Parathyroid adenoma (tissue), 2 donors: ENCODE measurements around the gene PANK2.
"Not testable (repeated sequence)": the region's sequence is repeated elsewhere in the genome, so short reads cannot be mapped to it uniquely, and the experiment has no call there.

Experiments
- H2AFZ ChIP-seq: fragments of 300-600 bp; sonication (generic); one replicate; pipeline ENCODE4 v1.7.0; 2017; ENCODE audit warnings: antibody characterized with exemption, mild to moderate bottlenecking
- H3K27ac ChIP-seq: fragments of 300-600 bp; sonication (generic); one replicate; pipeline ENCODE4 v1.7.0; 2017
- H3K27me3 ChIP-seq: fragments of 300-600 bp; sonication (generic); one replicate; pipeline ENCODE4 v1.7.0; 2017; ENCODE audit warnings: low read length; ENCODE audit not compliant: control insufficient read depth, insufficient read depth
- H3K36me3 ChIP-seq: fragments of 300-600 bp; sonication (generic); one replicate; pipeline ENCODE4 v1.7.0; 2017; ENCODE audit warnings: low read length; ENCODE audit not compliant: control insufficient read depth, insufficient read depth
- H3K4me1 ChIP-seq: fragments of 300-600 bp; sonication (generic); one replicate; pipeline ENCODE4 v1.7.0; 2017; ENCODE audit warnings: control low read depth
- H3K4me2 ChIP-seq: fragments of 300-600 bp; sonication (generic); one replicate; pipeline ENCODE4 v1.7.0; 2017; ENCODE audit warnings: low read length
- H3K4me3 ChIP-seq: fragments of 300-600 bp; sonication (generic); one replicate; pipeline ENCODE4 v1.7.0; 2017; ENCODE audit warnings: low read depth, low read length
- H3K79me2 ChIP-seq: fragments of 300-600 bp; sonication (generic); one replicate; pipeline ENCODE4 v1.7.0; 2017; ENCODE audit warnings: control low read depth
- H3K9ac ChIP-seq: fragments of 300-600 bp; sonication (generic); one replicate; pipeline ENCODE4 v1.7.0; 2017; ENCODE audit warnings: mild to moderate bottlenecking
- H3K9me3 ChIP-seq: fragments of 300-600 bp; sonication (generic); one replicate; pipeline ENCODE4 v1.7.0; 2017; ENCODE audit warnings: low read length; ENCODE audit not compliant: control insufficient read depth
- CTCF ChIP-seq: fragments of 300-600 bp; sonication (generic); IDR thresholded peaks from one replicate; pipeline ENCODE4 v1.7.0; 2017; ENCODE audit warnings: antibody characterized with exemption, mild to moderate bottlenecking
- donor health status: primary hyperparathyroidism.

The PANK2 gene

GRCh38 chr20:3902446-3902845, 13.3 kb downstream of the PANK2 start:
- Histone ChIP-seq H2AFZ (no peak overlapping the region), H3K4me1 (peaks cover 11% of the 10 kb centered on the region), H3K27me3 (no peaks in the 10 kb centered on the region), H3K4me3 (no peak overlapping the region), H3K79me2 (peaks cover 56% of the 10 kb centered on the region), H3K9me3 (no peaks in the 10 kb centered on the region), H3K27ac (no peak overlapping the region), H3K9ac (no peak overlapping the region), H3K36me3 (no peaks in the 10 kb centered on the region), H3K4me2 (no peak overlapping the region)
- TF ChIP-seq CTCF, result no peak

- no peaks in the 10 kb centered on the region for H3K36me3 ChIP-seq
These were observed 15.0 kb downstream of the PANK2 start for GRCh38 chr20:3904224-3904623.

GRCh38 chr20:3904857-3905256, 15.7 kb downstream of the PANK2 start:
- Histone ChIP-seq H3K27ac (no peak overlapping the region), H3K4me1 (peaks cover 11% of the 10 kb centered on the region)
- no peak for TF ChIP-seq CTCF

More at GRCh38 chr20:3904224-3904623, 15.0 kb downstream of the PANK2 start:
- Histone ChIP-seq H3K4me1 (peaks cover 11% of the 10 kb centered on the region), H3K27me3 (no peaks in the 10 kb centered on the region), H3K79me2 (peaks cover 45% of the 10 kb centered on the region), H3K27ac (no peak overlapping the region), H3K4me3 (no peak overlapping the region), H3K9ac (no peak overlapping the region), H3K4me2 (no peak overlapping the region), H2AFZ (no peak overlapping the region), H3K9me3 (no peaks in the 10 kb centered on the region)
- TF ChIP-seq CTCF, result no peak

GRCh38 chr20:3906744-3907721, 17.8 kb downstream of the PANK2 start:
- not testable (repeated sequence) for H3K27ac ChIP-seq, H3K27me3 ChIP-seq, H3K4me1 ChIP-seq, H3K4me3 ChIP-seq, H2AFZ ChIP-seq, H3K36me3 ChIP-seq, H3K9me3 ChIP-seq, H3K9ac ChIP-seq, H3K4me2 ChIP-seq
- peaks cover 31% of the 10 kb centered on the region for H3K79me2 ChIP-seq

More at GRCh38 chr20:3904857-3905256, 15.7 kb downstream of the PANK2 start:
- Histone ChIP-seq H3K27me3 (no peaks in the 10 kb centered on the region), H3K36me3 (no peaks in the 10 kb centered on the region), H3K9ac (no peak overlapping the region), H2AFZ (no peak overlapping the region), H3K4me3 (no peak overlapping the region), H3K4me2 (no peak overlapping the region), H3K79me2 (peaks cover 45% of the 10 kb centered on the region), H3K9me3 (no peaks in the 10 kb centered on the region)

- Histone ChIP-seq H3K9ac (no peak overlapping the region), H2AFZ (no peak overlapping the region), H3K27ac (no peak overlapping the region), H3K27me3 (no peaks in the 10 kb centered on the region), H3K36me3 (no peaks in the 10 kb centered on the region), H3K4me1 (peaks cover 3% of the 10 kb centered on the region), H3K4me2 (no peak overlapping the region), H3K4me3 (no peak overlapping the region), H3K9me3 (no peaks in the 10 kb centered on the region), H3K79me2 (peaks cover 22% of the 10 kb centered on the region)
- TF ChIP-seq CTCF, result no peak
These were observed 19.5 kb downstream of the PANK2 start for GRCh38 chr20:3908667-3909066.
